Effector memory CD4-positive, alpha-beta T cell (primary cell): Measurements from ENCODE around the gene FAM120C.

Source experiments
- DNase-seq, 3 donors: peaks; one replicate each; pipeline ENCODE4 v3.0.0-alpha.2; 2020
- H3K27ac ChIP-seq: 2 replicates; pipeline ENCODE4 v1.7.0; 2013; ENCODE audit warnings: mild to moderate bottlenecking, low read length, moderate library complexity; ENCODE audit not compliant: insufficient read depth, poor library complexity, severe bottlenecking
- H3K27me3 ChIP-seq: replicated peaks from 2 replicates; pipeline ENCODE4 v1.7.0; 2013; ENCODE audit warnings: mild to moderate bottlenecking, low read length; ENCODE audit not compliant: insufficient read depth, control insufficient read depth, poor library complexity, severe bottlenecking
- H3K36me3 ChIP-seq: 2 replicates; pipeline ENCODE4 v1.7.0; 2013; ENCODE audit warnings: mild to moderate bottlenecking, low read length, moderate library complexity; ENCODE audit not compliant: control insufficient read depth, insufficient read depth
- H3K4me1 ChIP-seq: 2 replicates; pipeline ENCODE4 v1.7.0; 2013; ENCODE audit warnings: low read length, mild to moderate bottlenecking; ENCODE audit not compliant: control insufficient read depth, insufficient read depth, poor library complexity, severe bottlenecking
- H3K4me3 ChIP-seq: 2 replicates; pipeline ENCODE4 v1.7.0; 2013; ENCODE audit warnings: low read length, low read depth, mild to moderate bottlenecking; ENCODE audit not compliant: insufficient read depth, poor library complexity, severe bottlenecking
- H3K9me3 ChIP-seq: 2 replicates; pipeline ENCODE4 v1.7.0; 2013; ENCODE audit warnings: mild to moderate bottlenecking, low read length, moderate library complexity; ENCODE audit not compliant: control insufficient read depth
- total RNA-seq, 3 donors: gene quantifications; one replicate each; lab custom pipeline; 2026; lab: John Stamatoyannopoulos, UW

FAM120C gene
- total RNA-seq: 8.1 to 12.2 (median 11.1) reads per million in 3 donors

- DNase-seq: peak; percentile 23 to 50 (median 40)
- peak within 1 kb of the TSS; percentile 64 for H3K4me3 ChIP-seq
- no peaks in the 10 kb centered on the region for H3K27me3 ChIP-seq
- peak within 1 kb of the TSS; percentile 73 for H3K27ac ChIP-seq
- H3K4me1 ChIP-seq: peaks cover 5% of the 10 kb centered on the region
- H3K9me3 ChIP-seq: no peaks in the 10 kb centered on the region
- no peaks in the 10 kb centered on the region for H3K36me3 ChIP-seq
Observed at GRCh38 chrX:54182864-54183613, at the start of gene FAM120C. FAM120C (minus strand) TSS chrX:54183254; CDS start chrX:54183198, 56 bp downstream.

DNA sequence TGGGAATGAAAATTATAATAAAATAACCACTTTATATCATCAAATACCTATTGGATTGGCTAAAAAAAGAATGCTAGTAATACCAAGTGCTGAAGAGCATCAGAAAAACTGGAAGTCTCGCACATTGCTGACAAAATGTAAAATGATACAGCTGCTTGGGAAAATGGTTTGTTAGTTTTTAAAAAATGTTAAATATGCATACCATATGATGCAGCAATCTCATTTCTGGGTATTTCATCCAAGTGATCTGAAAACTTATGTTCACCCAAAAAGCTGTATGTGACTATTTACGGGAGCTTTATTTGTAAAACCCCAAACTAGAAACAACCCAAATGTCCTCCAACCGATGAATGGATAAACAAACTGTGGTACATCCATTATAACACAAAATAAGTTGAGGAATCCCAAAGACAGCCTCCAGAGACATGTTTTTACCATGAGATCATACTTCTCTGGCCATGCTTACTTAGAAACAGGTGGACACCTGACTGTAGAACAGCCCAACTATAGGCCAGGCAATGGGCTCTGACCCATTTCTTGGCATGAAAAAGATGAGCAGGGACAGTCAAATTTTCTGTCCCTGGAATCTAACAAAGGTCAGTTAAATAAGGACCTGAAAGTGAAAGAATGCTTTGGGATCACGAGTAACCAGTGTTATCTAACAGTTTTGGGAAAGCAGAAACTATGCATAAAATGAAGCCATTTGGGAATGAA lies 47.5 kb upstream of the FAM120C start:
- H3K27me3 ChIP-seq: no peaks in the 10 kb centered on the region
- no peak overlapping the region for H3K4me3 ChIP-seq
- H3K27ac ChIP-seq: no peak overlapping the region
- no peak for DNase-seq
- no peaks in the 10 kb centered on the region for H3K36me3 ChIP-seq
- no peaks in the 10 kb centered on the region for H3K4me1 ChIP-seq
- no peaks in the 10 kb centered on the region for H3K9me3 ChIP-seq

- no peaks in the 10 kb centered on the region for H3K4me1 ChIP-seq
- DNase-seq: no peak
- no peaks in the 10 kb centered on the region for H3K27me3 ChIP-seq
- no peak overlapping the region for H3K4me3 ChIP-seq
- H3K27ac ChIP-seq: no peak overlapping the region
- no peaks in the 10 kb centered on the region for H3K36me3 ChIP-seq
- H3K9me3 ChIP-seq: no peaks in the 10 kb centered on the region
Observed at GRCh38 chrX:54223581-54223980, 40.5 kb upstream of the FAM120C start.

GRCh38 chrX:54213603-54214002 lies 30.5 kb upstream of the FAM120C start:
- no peaks in the 10 kb centered on the region for H3K4me1 ChIP-seq
- H3K4me3 ChIP-seq: no peak overlapping the region
- no peaks in the 10 kb centered on the region for H3K27me3 ChIP-seq
- no peak for DNase-seq
- H3K27ac ChIP-seq: no peak overlapping the region
- H3K36me3 ChIP-seq: no peaks in the 10 kb centered on the region
- no peaks in the 10 kb centered on the region for H3K9me3 ChIP-seq

- no peaks in the 10 kb centered on the region for H3K27me3 ChIP-seq
- no peak overlapping the region for H3K27ac ChIP-seq
- DNase-seq: no peak
Observed at GRCh38 chrX:54208531-54208930, 25.5 kb upstream of the FAM120C start.

GRCh38 chrX:54198262-54198661 lies 15.2 kb upstream of the FAM120C start:
- no peak overlapping the region for H3K27ac ChIP-seq
- H3K4me1 ChIP-seq: no peaks in the 10 kb centered on the region
- H3K9me3 ChIP-seq: no peaks in the 10 kb centered on the region
- no peak for DNase-seq
- H3K4me3 ChIP-seq: no peak overlapping the region
- no peaks in the 10 kb centered on the region for H3K27me3 ChIP-seq
- no peaks in the 10 kb centered on the region for H3K36me3 ChIP-seq

More at GRCh38 chrX:54208531-54208930, 25.5 kb upstream of the FAM120C start:
- Histone ChIP-seq H3K4me3 (no peak overlapping the region), H3K9me3 (no peaks in the 10 kb centered on the region), H3K4me1 (no peaks in the 10 kb centered on the region), H3K36me3 (no peaks in the 10 kb centered on the region)

DNA sequence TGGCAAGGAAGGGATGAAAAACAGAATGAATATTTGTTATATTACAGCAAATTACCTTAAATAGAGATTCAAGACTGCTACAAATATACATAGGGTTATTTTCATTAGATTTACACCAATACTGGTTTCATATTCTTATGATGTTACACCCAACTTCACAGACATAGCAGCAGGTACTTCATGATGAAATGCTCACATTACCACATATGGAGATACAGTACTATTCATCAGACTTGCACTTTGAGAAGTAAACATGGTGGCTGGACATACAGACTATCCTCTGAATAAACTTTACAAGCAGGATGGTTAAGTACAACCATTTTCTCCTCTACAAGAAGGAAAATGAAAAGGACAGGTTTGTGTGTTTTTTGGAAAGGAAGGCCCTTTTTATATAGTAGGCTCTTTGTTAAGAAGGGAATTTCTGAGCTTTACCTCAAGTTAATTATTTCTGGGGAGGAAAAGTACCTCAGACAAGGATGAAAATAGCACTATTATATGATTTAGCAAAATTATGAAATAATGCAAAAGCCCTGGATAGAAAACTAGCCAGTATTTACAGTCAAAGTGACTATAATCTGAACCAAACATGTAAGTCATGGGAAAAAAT lies 12.0 kb upstream of the FAM120C start:
- H3K27ac ChIP-seq: no peak overlapping the region
- no peaks in the 10 kb centered on the region for H3K36me3 ChIP-seq
- no peak overlapping the region for H3K4me3 ChIP-seq
- no peaks in the 10 kb centered on the region for H3K4me1 ChIP-seq
- H3K9me3 ChIP-seq: no peaks in the 10 kb centered on the region
- DNase-seq: no peak
- no peaks in the 10 kb centered on the region for H3K27me3 ChIP-seq

- no peaks in the 10 kb centered on the region for H3K4me1 ChIP-seq
- no peak for DNase-seq
- H3K4me3 ChIP-seq: no peak overlapping the region
- H3K9me3 ChIP-seq: no peaks in the 10 kb centered on the region
- H3K36me3 ChIP-seq: no peaks in the 10 kb centered on the region
- H3K27me3 ChIP-seq: no peaks in the 10 kb centered on the region
- H3K27ac ChIP-seq: no peak overlapping the region
Observed at GRCh38 chrX:54193085-54193821, 10.2 kb upstream of the FAM120C start.

DNA sequence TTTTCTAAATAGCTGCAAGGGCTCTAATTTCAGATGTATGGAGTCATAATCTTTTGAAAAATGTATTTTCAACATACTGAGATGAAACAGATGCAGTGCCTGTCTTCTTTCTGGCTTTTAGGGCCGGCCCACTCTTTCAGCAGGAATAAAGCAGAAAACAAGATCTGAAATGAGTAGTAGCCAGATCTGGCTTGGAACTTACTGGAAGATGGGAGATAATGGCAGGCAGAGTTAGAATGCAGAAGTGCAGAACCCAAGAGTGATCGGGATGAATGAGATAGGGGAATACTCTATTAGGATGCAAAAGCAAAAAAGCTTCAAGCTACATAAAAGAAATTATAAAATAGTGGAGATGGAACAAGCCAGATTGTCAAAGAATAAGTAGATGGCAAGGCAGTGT lies 1.4 kb upstream of the FAM120C start:
- no peaks in the 10 kb centered on the region for H3K27me3 ChIP-seq
- H3K4me3 ChIP-seq: no peak overlapping the region
- DNase-seq: no peak
- peaks cover 5% of the 10 kb centered on the region for H3K4me1 ChIP-seq
- no peaks in the 10 kb centered on the region for H3K36me3 ChIP-seq
- H3K9me3 ChIP-seq: no peaks in the 10 kb centered on the region
- H3K27ac ChIP-seq: no peak overlapping the region
